Measurements from ENCODE around the gene ANKRD40CL. TPM values are rescaled to one million over a fixed set of nuclear protein-coding genes. Genes with fewer than 3 reads are reported as not detected.

The ANKRD40CL gene, protein sequence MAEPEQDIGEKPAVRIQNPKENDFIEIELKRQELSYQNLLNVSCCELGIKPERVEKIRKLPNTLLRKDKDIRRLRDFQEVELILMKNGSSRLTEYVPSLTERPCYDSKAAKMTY
- total RNA-seq: not detected
- 0.05 TPM for polyA plus RNA-seq
- long read RNA-seq, donor 1: 0 reads
- long read RNA-seq, donor 2: 0 reads
- long read RNA-seq, donor 3: 0 reads
- long read RNA-seq, donor 4, partial matches to known transcripts: 0 of 1 reads
- long read RNA-seq, donor 4, other reads (novel, unspliced or antisense): 0 of 1 reads
- long read RNA-seq, donor 5: 0 reads
- long read RNA-seq, donor 6: 0 reads
- long read RNA-seq, donor 7: 0 reads
- long read RNA-seq, donor 8, partial matches to known transcripts: 0 of 2 reads
- long read RNA-seq, donor 8, other reads (novel, unspliced or antisense): 0 of 2 reads
- long read RNA-seq, donor 9: 0 reads
- long read RNA-seq, donor 10: 0 reads

DNA sequence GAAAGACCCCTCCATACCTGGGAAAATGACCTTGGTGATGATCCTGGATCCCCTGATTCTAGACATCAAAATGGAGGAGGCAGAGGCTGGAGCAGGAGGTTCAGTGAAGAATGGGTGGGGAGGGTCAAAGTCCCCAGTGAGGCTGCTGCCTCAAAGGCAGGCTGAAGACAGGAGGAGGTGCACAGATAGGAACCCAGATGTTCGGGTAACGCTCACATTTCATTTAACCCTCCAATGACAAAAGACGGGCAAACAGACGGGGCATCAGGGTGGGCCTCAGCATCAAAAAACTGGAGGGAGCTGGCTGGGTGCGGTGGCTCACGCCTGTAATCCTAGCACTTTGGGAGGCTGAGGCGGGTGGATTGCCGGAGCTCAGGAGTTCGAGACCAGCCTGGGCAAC is at the start of gene ANKRD40CL:
Gene ANKRD40CL, minus strand, starts transcription at position 73 of the 400 bp plus-strand sequence. CDS start 605 bp downstream, outside the sequence.
- WGBS: 96% methylated on average over 9 of the region's 9 CpGs
- Histone ChIP-seq H3K4me3 (ENCODE audit: low read length in 2 of 2) (no peak within 1 kb of the TSS), H3K4me1 (ENCODE audit: control insufficient read depth in 2 of 2, insufficient read depth in 2 of 2, low read length in 2 of 2) (peaks cover 25 to 38% of the 10 kb centered on the region in 2 donors), H3K36me3 (ENCODE audit: control insufficient read depth in 2 of 2, insufficient read depth in 2 of 2, low read length in 1 of 2) (no peaks in the 10 kb centered on the region), H3K9me3 (ENCODE audit: control insufficient read depth in 2 of 2, insufficient read depth in 1 of 2, low read length in 1 of 2) (no peaks in the 10 kb centered on the region), H3K27me3 (ENCODE audit: control insufficient read depth in 2 of 2, insufficient read depth in 1 of 2, low read length in 1 of 2) (no peaks in the 10 kb centered on the region), H3K27ac (ENCODE audit: low read depth in 1 of 2, low read length in 1 of 2) (no peak within 1 kb of the TSS)
- DNase-seq (ENCODE audit: low read depth in 6 of 9, low spot score in 9 of 9): no peak

DNA sequence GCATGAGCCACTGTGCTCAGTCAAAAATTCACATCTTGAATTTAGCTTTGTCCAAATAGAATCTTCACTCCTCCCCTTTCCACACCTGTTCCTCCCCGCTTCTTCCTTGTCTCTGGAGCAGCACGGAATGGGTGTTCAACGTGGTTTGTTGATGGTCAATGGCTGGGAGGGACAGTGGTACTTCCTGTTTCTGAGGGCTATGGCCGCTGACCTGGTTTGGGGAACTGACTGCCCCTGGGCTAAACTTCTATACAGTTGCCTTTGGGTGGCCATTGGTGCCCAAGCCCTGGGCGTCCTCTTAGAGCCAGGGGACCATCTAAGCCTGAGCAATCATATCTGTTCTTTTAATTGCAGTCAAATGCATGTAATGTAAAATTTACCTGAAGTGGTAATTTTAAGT is 49.0 kb upstream of the ANKRD40CL start:
- Histone ChIP-seq H3K9me3 (ENCODE audit: control insufficient read depth in 2 of 2, insufficient read depth in 1 of 2, low read length in 1 of 2) (no peaks in the 10 kb centered on the region), H3K36me3 (ENCODE audit: control insufficient read depth in 2 of 2, insufficient read depth in 2 of 2, low read length in 1 of 2) (no peaks in the 10 kb centered on the region), H3K27me3 (ENCODE audit: control insufficient read depth in 2 of 2, insufficient read depth in 1 of 2, low read length in 1 of 2) (peaks cover 2 to 12% of the 10 kb centered on the region in 2 donors), H3K4me3 (ENCODE audit: low read length in 2 of 2) (no peak overlapping the region), H3K27ac (ENCODE audit: low read depth in 1 of 2, low read length in 1 of 2) (no peak overlapping the region), H3K4me1 (ENCODE audit: control insufficient read depth in 2 of 2, insufficient read depth in 2 of 2, low read length in 2 of 2) (peaks cover 0 to 2% of the 10 kb centered on the region in 2 donors)
- 87% methylated on average over 5 of the region's 5 CpGs for WGBS
- no peak for DNase-seq (ENCODE audit: low read depth in 6 of 9, low spot score in 9 of 9)

DNA sequence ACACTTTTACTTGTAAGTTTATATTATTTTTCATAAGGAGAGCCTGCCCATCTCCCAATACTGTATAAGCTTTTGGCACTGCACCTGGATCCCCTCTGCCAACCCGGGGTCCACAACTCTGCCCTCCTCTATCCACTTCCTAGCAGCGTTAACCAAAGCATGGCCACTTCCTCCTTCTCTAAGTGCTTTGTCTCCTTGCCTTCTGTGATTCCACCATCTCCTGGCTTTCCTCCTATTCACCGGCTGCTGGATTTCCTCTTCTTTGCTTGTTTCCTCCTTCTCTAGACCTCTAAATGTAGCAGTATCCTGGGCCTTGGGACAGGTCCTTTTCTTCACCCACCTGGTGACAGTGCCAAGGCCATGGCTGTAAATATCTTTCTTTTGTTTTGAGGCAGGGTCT is 48.1 kb upstream of the ANKRD40CL start:
- no peak for DNase-seq (ENCODE audit: low read depth in 6 of 9, low spot score in 9 of 9)
- Histone ChIP-seq H3K4me1 (ENCODE audit: control insufficient read depth in 2 of 2, insufficient read depth in 2 of 2, low read length in 2 of 2) (peaks cover 0 to 2% of the 10 kb centered on the region in 2 donors), H3K4me3 (ENCODE audit: low read length in 2 of 2) (no peak overlapping the region), H3K27me3 (ENCODE audit: control insufficient read depth in 2 of 2, insufficient read depth in 1 of 2, low read length in 1 of 2) (peaks cover 2 to 12% of the 10 kb centered on the region in 2 donors), H3K9me3 (ENCODE audit: control insufficient read depth in 2 of 2, insufficient read depth in 1 of 2, low read length in 1 of 2) (no peaks in the 10 kb centered on the region), H3K27ac (ENCODE audit: low read depth in 1 of 2, low read length in 1 of 2) (no peak overlapping the region), H3K36me3 (ENCODE audit: control insufficient read depth in 2 of 2, insufficient read depth in 2 of 2, low read length in 1 of 2) (no peaks in the 10 kb centered on the region)
- 14% methylated on average over 3 of the region's 3 CpGs for WGBS

DNA sequence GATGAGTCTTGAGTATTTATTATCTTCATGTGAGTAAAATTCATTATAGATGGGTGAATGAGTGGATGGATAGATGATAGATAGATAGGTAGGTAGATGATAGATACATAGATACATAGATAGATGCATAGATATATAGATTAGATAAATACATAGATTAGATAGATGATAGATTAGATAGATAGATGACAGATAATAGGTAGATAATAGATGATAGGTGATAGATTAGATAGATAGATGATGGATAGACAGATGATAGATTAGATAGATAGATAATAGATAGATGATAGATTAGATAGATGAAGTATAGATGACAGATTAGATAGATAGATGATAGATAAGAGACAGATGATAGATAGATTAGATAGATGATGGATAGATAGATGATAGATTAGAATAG is 46.3 kb upstream of the ANKRD40CL start:
- no peak overlapping the region for H3K4me3 ChIP-seq (ENCODE audit: low read length in 2 of 2)
- no peak overlapping the region for H3K27ac ChIP-seq (ENCODE audit: low read depth in 1 of 2, low read length in 1 of 2)
- DNase-seq (ENCODE audit: low read depth in 6 of 9, low spot score in 9 of 9): no peak
- peaks cover 0 to 2% of the 10 kb centered on the region in 2 donors for H3K4me1 ChIP-seq (ENCODE audit: control insufficient read depth in 2 of 2, insufficient read depth in 2 of 2, low read length in 2 of 2)
- no peaks in the 10 kb centered on the region for H3K9me3 ChIP-seq (ENCODE audit: control insufficient read depth in 2 of 2, insufficient read depth in 1 of 2, low read length in 1 of 2)
- H3K36me3 ChIP-seq (ENCODE audit: control insufficient read depth in 2 of 2, insufficient read depth in 2 of 2, low read length in 1 of 2): no peaks in the 10 kb centered on the region
- peaks cover 2 to 10% of the 10 kb centered on the region in 2 donors for H3K27me3 ChIP-seq (ENCODE audit: control insufficient read depth in 2 of 2, insufficient read depth in 1 of 2, low read length in 1 of 2)

DNA sequence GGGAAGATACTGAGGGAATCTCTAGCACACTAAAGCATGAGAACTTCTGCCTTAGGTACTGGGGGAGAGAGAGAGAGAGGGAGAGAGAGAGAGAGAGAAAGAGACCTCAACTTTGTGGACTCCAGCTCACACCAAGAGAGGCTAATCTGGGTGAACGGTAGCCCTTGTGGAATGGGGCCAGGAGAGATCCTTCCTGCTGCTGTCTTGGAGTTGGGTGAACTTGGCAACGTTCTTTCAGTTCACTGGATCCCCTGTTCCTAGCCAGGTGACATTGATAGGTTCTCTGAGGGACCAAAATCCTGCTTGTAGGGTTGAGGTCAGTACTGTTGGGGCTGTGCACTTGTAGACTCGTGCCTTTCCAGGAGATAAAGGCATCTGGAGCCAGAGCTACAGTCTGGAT is 41.6 kb upstream of the ANKRD40CL start:
- 96% methylated on average over 3 of the region's 3 CpGs for WGBS
- H3K9me3 ChIP-seq (ENCODE audit: control insufficient read depth in 2 of 2, insufficient read depth in 1 of 2, low read length in 1 of 2): no peaks in the 10 kb centered on the region
- no peak overlapping the region for H3K27ac ChIP-seq (ENCODE audit: low read depth in 1 of 2, low read length in 1 of 2)
- no peaks in the 10 kb centered on the region for H3K27me3 ChIP-seq (ENCODE audit: control insufficient read depth in 2 of 2, insufficient read depth in 1 of 2, low read length in 1 of 2)
- no peaks in the 10 kb centered on the region for H3K36me3 ChIP-seq (ENCODE audit: control insufficient read depth in 2 of 2, insufficient read depth in 2 of 2, low read length in 1 of 2)
- H3K4me3 ChIP-seq (ENCODE audit: low read length in 2 of 2): no peak overlapping the region
- no peak for DNase-seq (ENCODE audit: low read depth in 6 of 9, low spot score in 9 of 9)
- H3K4me1 ChIP-seq (ENCODE audit: control insufficient read depth in 2 of 2, insufficient read depth in 2 of 2, low read length in 2 of 2): no peaks in the 10 kb centered on the region

DNA sequence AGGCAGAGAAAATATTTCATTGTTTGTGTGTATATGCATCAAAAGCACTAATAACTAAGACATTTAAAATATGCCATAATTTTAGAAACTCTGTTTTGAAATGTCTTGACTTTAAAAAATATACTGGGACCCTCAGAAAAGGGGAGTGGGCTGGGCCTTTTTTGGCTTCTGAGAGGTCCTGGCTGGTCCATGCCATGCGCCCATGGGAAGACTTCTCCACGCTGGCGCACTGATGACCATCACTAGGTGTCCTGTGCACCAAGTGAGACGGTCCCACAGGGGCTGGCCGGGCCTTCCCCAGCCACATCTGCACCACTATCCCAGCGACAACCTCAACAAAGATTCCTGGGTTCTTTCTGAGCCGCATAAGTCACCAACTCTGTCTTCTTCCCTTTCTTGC is 41.1 kb upstream of the ANKRD40CL start:
- Histone ChIP-seq H3K27me3 (ENCODE audit: control insufficient read depth in 2 of 2, insufficient read depth in 1 of 2, low read length in 1 of 2) (no peaks in the 10 kb centered on the region), H3K4me3 (ENCODE audit: low read length in 2 of 2) (no peak overlapping the region), H3K4me1 (ENCODE audit: control insufficient read depth in 2 of 2, insufficient read depth in 2 of 2, low read length in 2 of 2) (no peaks in the 10 kb centered on the region), H3K27ac (ENCODE audit: low read depth in 1 of 2, low read length in 1 of 2) (no peak overlapping the region), H3K9me3 (ENCODE audit: control insufficient read depth in 2 of 2, insufficient read depth in 1 of 2, low read length in 1 of 2) (no peaks in the 10 kb centered on the region), H3K36me3 (ENCODE audit: control insufficient read depth in 2 of 2, insufficient read depth in 2 of 2, low read length in 1 of 2) (no peaks in the 10 kb centered on the region)
- 97% methylated on average over 7 of the region's 7 CpGs for WGBS
- DNase-seq (ENCODE audit: low read depth in 6 of 9, low spot score in 9 of 9): no peak

DNA sequence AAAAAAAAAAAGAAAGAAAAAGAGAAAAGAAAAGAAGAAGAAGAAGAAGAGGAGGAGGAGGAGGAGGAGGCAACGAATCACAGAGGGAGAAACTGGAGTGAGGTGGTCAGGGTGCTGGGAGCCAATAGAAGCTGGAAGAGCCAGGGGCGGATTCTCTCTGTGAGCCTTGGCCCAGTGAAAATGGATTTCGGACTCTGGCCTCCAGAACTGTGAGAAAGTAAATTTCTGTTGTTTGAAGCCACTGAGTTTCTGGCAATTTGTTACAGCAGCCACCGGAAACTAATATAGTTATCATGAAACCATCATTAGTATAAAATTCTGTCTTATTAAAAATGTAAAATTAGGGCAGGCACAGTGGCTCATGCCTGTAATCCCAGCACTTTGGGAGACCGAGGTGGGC is 40.4 kb upstream of the ANKRD40CL start:
- no peaks in the 10 kb centered on the region for H3K9me3 ChIP-seq (ENCODE audit: control insufficient read depth in 2 of 2, insufficient read depth in 1 of 2, low read length in 1 of 2)
- no peaks in the 10 kb centered on the region for H3K4me1 ChIP-seq (ENCODE audit: control insufficient read depth in 2 of 2, insufficient read depth in 2 of 2, low read length in 2 of 2)
- DNase-seq (ENCODE audit: low read depth in 6 of 9, low spot score in 9 of 9): no peak
- no peaks in the 10 kb centered on the region for H3K36me3 ChIP-seq (ENCODE audit: control insufficient read depth in 2 of 2, insufficient read depth in 2 of 2, low read length in 1 of 2)
- no peaks in the 10 kb centered on the region for H3K27me3 ChIP-seq (ENCODE audit: control insufficient read depth in 2 of 2, insufficient read depth in 1 of 2, low read length in 1 of 2)
- no peak overlapping the region for H3K4me3 ChIP-seq (ENCODE audit: low read length in 2 of 2)
- WGBS: 96% methylated on average over 5 of the region's 5 CpGs
- no peak overlapping the region for H3K27ac ChIP-seq (ENCODE audit: low read depth in 1 of 2, low read length in 1 of 2)

DNA sequence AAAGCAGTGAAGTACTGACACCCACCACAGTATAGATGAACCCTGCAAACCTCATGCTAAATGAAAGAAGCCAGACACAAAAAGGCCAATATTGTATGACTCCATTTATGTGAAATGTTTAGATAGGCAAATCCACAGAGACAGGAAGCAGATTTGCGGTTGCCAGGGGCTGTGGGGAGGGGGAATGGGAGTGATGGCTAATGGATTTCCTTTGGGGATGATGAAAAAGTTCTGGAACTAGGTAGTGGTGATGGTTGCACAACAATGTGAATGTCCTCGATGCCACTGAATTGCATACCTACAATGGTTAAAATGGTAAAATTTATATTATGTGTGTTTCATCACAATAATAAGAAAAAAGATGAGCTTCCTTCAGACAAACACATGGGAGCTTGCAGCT is 39.7 kb upstream of the ANKRD40CL start:
- WGBS: 83% methylated on average over 2 of the region's 2 CpGs
- no peaks in the 10 kb centered on the region for H3K27me3 ChIP-seq (ENCODE audit: control insufficient read depth in 2 of 2, insufficient read depth in 1 of 2, low read length in 1 of 2)
- H3K4me1 ChIP-seq (ENCODE audit: control insufficient read depth in 2 of 2, insufficient read depth in 2 of 2, low read length in 2 of 2): no peaks in the 10 kb centered on the region

DNA sequence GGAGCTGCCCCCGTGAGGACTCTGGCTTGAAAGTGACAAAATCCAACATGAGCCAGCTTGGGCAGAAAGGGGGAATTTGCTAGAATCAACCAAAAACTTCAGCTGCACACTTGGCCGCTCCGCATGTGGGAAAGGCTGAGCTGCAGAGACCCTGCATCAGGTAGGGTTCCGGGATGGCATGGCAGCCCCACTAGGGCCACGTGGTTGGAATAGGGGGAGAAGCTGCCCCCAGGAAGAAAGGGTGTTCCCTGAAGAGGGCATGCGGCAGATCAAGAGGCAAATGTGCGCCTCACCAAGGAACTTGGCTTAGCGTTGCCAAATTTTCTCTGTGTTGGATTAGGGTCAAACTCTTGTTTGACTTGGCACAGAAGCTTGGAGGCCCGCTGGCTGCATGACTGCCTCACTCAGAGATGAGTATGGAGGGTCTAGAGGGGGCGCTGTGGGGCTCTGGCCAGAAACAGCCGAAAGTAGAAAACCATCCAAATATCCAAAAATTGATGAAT is 38.9 kb upstream of the ANKRD40CL start:
- H3K4me3 ChIP-seq (ENCODE audit: low read length in 2 of 2): no peak overlapping the region
- WGBS: 92% methylated on average over 11 of the region's 11 CpGs
- DNase-seq (ENCODE audit: low read depth in 6 of 9, low spot score in 9 of 9): no peak
- no peaks in the 10 kb centered on the region for H3K4me1 ChIP-seq (ENCODE audit: control insufficient read depth in 2 of 2, insufficient read depth in 2 of 2, low read length in 2 of 2)
- no peaks in the 10 kb centered on the region for H3K27me3 ChIP-seq (ENCODE audit: control insufficient read depth in 2 of 2, insufficient read depth in 1 of 2, low read length in 1 of 2)
- no peak overlapping the region for H3K27ac ChIP-seq (ENCODE audit: low read depth in 1 of 2, low read length in 1 of 2)
- no peaks in the 10 kb centered on the region for H3K36me3 ChIP-seq (ENCODE audit: control insufficient read depth in 2 of 2, insufficient read depth in 2 of 2, low read length in 1 of 2)
- H3K9me3 ChIP-seq (ENCODE audit: control insufficient read depth in 2 of 2, insufficient read depth in 1 of 2, low read length in 1 of 2): no peaks in the 10 kb centered on the region

More for the DNA sequence above, 39.7 kb upstream of the ANKRD40CL start:
- Histone ChIP-seq H3K9me3 (ENCODE audit: control insufficient read depth in 2 of 2, insufficient read depth in 1 of 2, low read length in 1 of 2) (no peaks in the 10 kb centered on the region), H3K27ac (ENCODE audit: low read depth in 1 of 2, low read length in 1 of 2) (no peak overlapping the region), H3K36me3 (ENCODE audit: control insufficient read depth in 2 of 2, insufficient read depth in 2 of 2, low read length in 1 of 2) (no peaks in the 10 kb centered on the region), H3K4me3 (ENCODE audit: low read length in 2 of 2) (no peak overlapping the region)
- no peak for DNase-seq (ENCODE audit: low read depth in 6 of 9, low spot score in 9 of 9)
